Measurements from ENCODE around the gene LDLRAD4. TPM values are rescaled to one million over a fixed set of nuclear protein-coding genes. Genes with fewer than 3 reads are reported as not detected.

Gene LDLRAD4
- total RNA-seq, 1 experiment from 2014 or later: not detected

DNA sequence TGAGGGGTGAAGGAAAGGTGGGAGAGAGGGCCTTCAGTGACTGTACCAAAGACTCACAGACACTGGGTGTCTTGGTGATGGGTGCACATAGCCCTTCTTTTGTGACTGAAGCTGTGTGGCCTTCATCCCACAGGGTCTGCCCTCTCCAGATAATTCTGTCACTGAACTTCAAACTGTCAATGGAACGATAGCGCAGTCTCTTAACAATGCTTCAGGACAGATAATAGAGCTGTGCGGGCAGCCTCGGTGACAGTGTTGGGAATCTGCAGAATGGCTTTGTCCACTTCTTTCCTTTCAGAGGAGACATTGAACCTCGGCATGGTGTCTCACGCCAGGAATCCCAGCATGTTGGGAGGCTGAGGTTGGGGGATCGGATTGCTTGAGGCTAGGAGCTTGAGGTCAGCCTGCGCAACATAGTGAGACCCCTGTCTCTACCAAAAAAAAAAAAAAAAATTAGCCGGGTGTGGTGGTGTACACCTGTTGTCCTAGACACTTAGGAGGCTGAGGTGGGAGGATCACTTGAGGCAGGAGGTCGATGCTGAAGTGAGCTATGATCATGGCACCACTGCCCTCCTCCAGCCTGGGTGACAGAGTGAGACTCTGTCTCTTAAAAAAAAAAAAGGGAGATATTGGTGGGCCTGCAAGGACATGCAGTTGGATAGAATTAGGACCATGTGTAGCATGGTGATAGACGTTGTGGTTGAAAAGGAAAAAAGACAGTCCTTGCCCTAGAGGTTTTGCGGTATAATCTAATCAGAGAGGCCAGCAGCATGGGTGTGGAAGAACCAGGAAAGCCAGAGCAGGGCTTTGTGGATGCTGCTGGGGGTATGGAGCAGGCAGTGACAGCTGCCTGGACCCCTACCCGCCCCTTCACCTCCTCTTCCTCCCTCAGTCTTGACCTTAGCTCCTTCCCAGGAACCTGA, 91.4 kb downstream of the LDLRAD4 start:
- CTCF ChIA-PET: no interaction called here

DNA sequence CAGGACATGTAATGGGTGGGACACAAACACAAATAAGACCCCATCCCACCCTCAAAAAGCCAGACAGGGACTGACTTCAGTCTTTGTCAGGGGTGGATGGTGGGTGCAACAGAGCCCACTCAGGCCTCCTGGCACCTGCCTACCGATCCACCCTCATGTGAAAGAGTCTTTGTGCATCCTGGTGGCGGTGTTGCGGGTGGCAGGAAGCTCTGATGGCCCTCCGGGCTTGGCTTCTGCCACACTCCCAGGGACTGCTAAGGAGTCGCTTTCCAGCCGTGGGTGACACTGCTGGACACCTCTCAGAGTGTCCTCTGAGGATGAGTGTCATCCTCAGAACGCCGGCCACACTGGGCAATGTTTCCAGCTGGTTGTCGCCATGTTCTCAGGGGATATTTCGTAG, 92.6 kb downstream of the LDLRAD4 start:
- no peak overlapping the region for H3K4me3 ChIP-seq (ENCODE audit: low read length)
- H3K4me1 ChIP-seq (ENCODE audit: insufficient read depth, low read length): no peaks in the 10 kb centered on the region
- peaks cover 83% of the 10 kb centered on the region for H3K27me3 ChIP-seq (ENCODE audit: low read length)
- intact Hi-C loops (cut with micrococcal nuclease): no loop called here
- H4K20me1 ChIP-seq (ENCODE audit: low read length): no peaks in the 10 kb centered on the region
- H3K9me3 ChIP-seq (ENCODE audit: low read length): no peaks in the 10 kb centered on the region
- H3K9ac ChIP-seq (ENCODE audit: low read length): no peak overlapping the region
- H3F3A ChIP-seq (ENCODE audit: low read length, unreplicated experiment): no peaks in the 10 kb centered on the region
- ChIA-PET POLR2A (ENCODE audit: unreplicated experiment) (no interaction called here), CTCF (no interaction called here)
- no peaks in the 10 kb centered on the region for H3K9me2 ChIP-seq (replicated peaks; ENCODE audit: low read length)
- no TSS peak for BruUV-seq (replicated peaks)
- no peak overlapping the region for H3K4me2 ChIP-seq (ENCODE audit: low read length)
- no peaks in the 10 kb centered on the region for H3K36me3 ChIP-seq (ENCODE audit: low read depth, low read length)
- no peak overlapping the region for H2AFZ ChIP-seq (ENCODE audit: low read length)
- no peaks in the 10 kb centered on the region for H3K79me2 ChIP-seq (ENCODE audit: low read length)
- ATAC-seq (no peak), DNase-seq (no peak)
- TF ChIP-seq EZH2phosphoT487 (IDR thresholded peaks at IDR 0.05; ENCODE audit: borderline replicate concordance, low read length) (no peak), CTCF (conservative IDR thresholded peaks at IDR 0.05; ENCODE audit: low read depth, low read length) (no peak), EZH2 (IDR thresholded peaks at IDR 0.05; ENCODE audit: low read length, unreplicated experiment) (no peak)
- H3K27ac ChIP-seq (ENCODE audit: low read length): no peak overlapping the region

More for the DNA sequence above, 91.4 kb downstream of the LDLRAD4 start:
- no peaks in the 10 kb centered on the region for H3K4me1 ChIP-seq (ENCODE audit: insufficient read depth, low read length)
- POLR2A ChIA-PET (ENCODE audit: unreplicated experiment): no interaction called here
- ATAC-seq (no peak), DNase-seq (no peak)
- no peak overlapping the region for H3K27ac ChIP-seq (ENCODE audit: low read length)
- H4K20me1 ChIP-seq (ENCODE audit: low read length): no peaks in the 10 kb centered on the region
- no peak overlapping the region for H3K4me2 ChIP-seq (ENCODE audit: low read length)
- no TSS peak for BruUV-seq (replicated peaks)
- no peaks in the 10 kb centered on the region for H3K79me2 ChIP-seq (ENCODE audit: low read length)
- intact Hi-C loops (cut with micrococcal nuclease): no loop called here
- H2AFZ ChIP-seq (ENCODE audit: low read length): no peak overlapping the region
- H3F3A ChIP-seq (ENCODE audit: low read length, unreplicated experiment): no peaks in the 10 kb centered on the region
- H3K9ac ChIP-seq (ENCODE audit: low read length): no peak overlapping the region
- H3K27me3 ChIP-seq (ENCODE audit: low read length): peaks cover 86% of the 10 kb centered on the region
- no peaks in the 10 kb centered on the region for H3K36me3 ChIP-seq (ENCODE audit: low read depth, low read length)
- no peak for TF ChIP-seq EZH2 (IDR thresholded peaks at IDR 0.05; ENCODE audit: low read length, unreplicated experiment)
- TF ChIP-seq CTCF (conservative IDR thresholded peaks at IDR 0.05; ENCODE audit: low read depth, low read length): no peak
- no peak for TF ChIP-seq EZH2phosphoT487 (IDR thresholded peaks at IDR 0.05; ENCODE audit: borderline replicate concordance, low read length)
- H3K9me3 ChIP-seq (ENCODE audit: low read length): 0 out of 2 replicates have a peak, but pooled peaks cover 5% of the 10 kb centered on the region
- H3K9me2 ChIP-seq (replicated peaks; ENCODE audit: low read length): no peaks in the 10 kb centered on the region
- no peak overlapping the region for H3K4me3 ChIP-seq (ENCODE audit: low read length)

DNA sequence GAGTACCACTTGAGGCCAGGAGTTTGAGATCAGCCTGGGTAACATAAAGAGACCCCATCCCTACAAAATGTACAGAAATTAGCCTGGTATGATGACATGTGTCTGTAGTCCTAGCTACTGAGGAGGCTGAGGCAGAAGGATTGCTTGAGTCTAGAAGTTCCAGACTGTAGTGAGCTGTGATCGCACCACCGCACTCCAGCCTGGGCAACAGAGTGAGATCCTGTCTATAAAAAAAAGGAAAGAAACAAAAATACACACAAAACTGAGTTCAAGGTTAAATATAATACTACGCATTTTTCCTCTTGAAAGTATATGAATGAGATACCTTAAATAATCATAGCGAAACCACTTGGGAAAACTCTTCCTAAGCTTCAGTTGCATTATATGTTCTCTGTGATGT, 94.0 kb downstream of the LDLRAD4 start:
- ChIA-PET POLR2A (ENCODE audit: unreplicated experiment) (no interaction called here), CTCF (no interaction called here)
- Histone ChIP-seq H3K79me2 (ENCODE audit: low read length) (no peaks in the 10 kb centered on the region), H3K36me3 (ENCODE audit: low read depth, low read length) (no peaks in the 10 kb centered on the region), H3K9ac (ENCODE audit: low read length) (no peak overlapping the region), H4K20me1 (ENCODE audit: low read length) (no peaks in the 10 kb centered on the region), H3F3A (ENCODE audit: low read length, unreplicated experiment) (no peaks in the 10 kb centered on the region), H3K4me1 (ENCODE audit: insufficient read depth, low read length) (no peaks in the 10 kb centered on the region), H3K27me3 (ENCODE audit: low read length) (peaks cover 86% of the 10 kb centered on the region), H2AFZ (ENCODE audit: low read length) (no peak overlapping the region), H3K27ac (ENCODE audit: low read length) (no peak overlapping the region), H3K9me2 (replicated peaks; ENCODE audit: low read length) (no peaks in the 10 kb centered on the region), H3K4me3 (ENCODE audit: low read length) (no peak overlapping the region), H3K4me2 (ENCODE audit: low read length) (no peak overlapping the region), H3K9me3 (ENCODE audit: low read length) (no peaks in the 10 kb centered on the region)
- no TSS peak for BruUV-seq (replicated peaks)
- intact Hi-C loops (cut with micrococcal nuclease): no loop called here
- TF ChIP-seq EZH2phosphoT487 (IDR thresholded peaks at IDR 0.05; ENCODE audit: borderline replicate concordance, low read length) (no peak), EZH2 (IDR thresholded peaks at IDR 0.05; ENCODE audit: low read length, unreplicated experiment) (no peak), CTCF (conservative IDR thresholded peaks at IDR 0.05; ENCODE audit: low read depth, low read length) (no peak)
- no peak for DNase-seq
- ATAC-seq: no peak
